HCT116 (cell line): Measurements from ENCODE around the gene TTLL6. TPM values are rescaled to one million over a fixed set of nuclear protein-coding genes. Genes with fewer than 3 reads are reported as not detected.

Experiments
- ATAC-seq: fragments of 200-7000 bp; cut with Tn5 transposase; 2 replicates; pipeline ENCODE4 v1.9.1; 2020; ENCODE audit warnings: mild to moderate bottlenecking, moderate library complexity
- BruUV-seq: library from RNA; stranded (reverse); fragments of 400-500 nt; replicated peaks from 2 replicates; lab custom pipeline; 2021; lab: Mats Ljungman, UMichigan
- CTCF ChIA-PET: fragments of 300-600 bp; sonication (Branson Sonifier 250); formaldehyde crosslinking; loops from one replicate; lab custom pipeline; 2021; ENCODE audit warnings: antibody characterized with exemption; lab: Charles Lee
- POLR2A ChIA-PET: fragments of 300-600, 350-600 bp; sonication (Branson Sonifier 250); formaldehyde crosslinking; loops from one replicate; lab custom pipeline; 2021; ENCODE audit warnings: antibody characterized with exemption; lab: Charles Lee
- RAD21 ChIA-PET, 2 experiments: fragments of 300-600 bp; sonication (Branson Sonifier 250); formaldehyde crosslinking; loops; one replicate each; lab custom pipeline; 2023; ENCODE audit warnings: low total read pairs in 2 of 2; ENCODE audit not compliant: uncharacterized antibody in 2 of 2, unreplicated experiment in 2 of 2, low non-redundant PET in 1 of 2; lab: Charles Lee
- DNase-seq: peaks from one replicate; pipeline ENCODE4 v3.0.0-alpha.2; 2010; ENCODE audit warnings: low read depth, low spot score
- H2AFZ ChIP-seq: fragments of 200-600 bp; shearing (Covaris generic), sonication (generic); 2 replicates; pipeline ENCODE4 v1.6.1; 2017; ENCODE audit warnings: low read depth, mixed run types, mixed read lengths, antibody characterized with exemption, low read length; ENCODE audit not compliant: poor library complexity, severe bottlenecking
- H3K27ac ChIP-seq: 2 replicates; pipeline ENCODE4 v1.5.1; 2012; ENCODE audit warnings: low read depth, low read length
- H3K27me3 ChIP-seq: fragments of 200-600 bp; sonication (generic); 2 replicates; pipeline ENCODE4 v1.6.1; 2016; ENCODE audit warnings: mixed run types, low read length, mixed read lengths; ENCODE audit not compliant: insufficient read depth
- H3K36me3 ChIP-seq, 2 experiments: fragments of 200-500 bp in 1 of 2; fragments of 200-600 bp in 1 of 2; sonication (Bioruptor generic) in 1 of 2; sonication (generic) in 1 of 2; 2 replicates each; pipeline versions ENCODE4 v1.5.1 to v1.6.1; 2014 to 2016; ENCODE audit warnings: low read length in 2 of 2, inconsistent platforms in 1 of 2, mixed read lengths in 1 of 2, mixed run types in 1 of 2; ENCODE audit not compliant: insufficient read depth in 2 of 2, control insufficient read depth in 1 of 2
- H3K4me1 ChIP-seq, 2 experiments: fragments of 200-600 bp in 1 of 2; sonication (generic) in 1 of 2; 2 replicates each; pipeline versions ENCODE4 v1.5.1 to v1.6.1; 2012 to 2017; ENCODE audit warnings: low read length in 2 of 2, inconsistent platforms in 1 of 2, mild to moderate bottlenecking in 1 of 2, mixed read lengths in 1 of 2, mixed run types in 1 of 2, moderate library complexity in 1 of 2; ENCODE audit not compliant: insufficient read depth in 2 of 2, control insufficient read depth in 1 of 2
- H3K4me2 ChIP-seq: fragments of 200-600 bp; sonication (generic); 2 replicates; pipeline ENCODE4 v1.6.1; 2017; ENCODE audit warnings: mixed run types, low read length, mixed read lengths
- H3K4me3 ChIP-seq, 2 experiments: fragments of 200-600 bp in 1 of 2; sonication (generic) in 1 of 2; replicated peaks in 1 of 2; 2 replicates each; pipeline ENCODE4 v1.5.1; 2011 to 2016; ENCODE audit warnings: low read length in 2 of 2, control low read depth in 1 of 2, low read depth in 1 of 2, mild to moderate bottlenecking in 1 of 2, mixed read lengths in 1 of 2, mixed run types in 1 of 2
- H3K79me2 ChIP-seq: fragments of 200-600 bp; sonication (generic); 2 replicates; pipeline ENCODE4 v1.6.1; 2017; ENCODE audit warnings: mild to moderate bottlenecking, mixed run types, low read length, moderate library complexity, mixed read lengths; ENCODE audit not compliant: insufficient read depth
- H3K9ac ChIP-seq: fragments of 200-600 bp; sonication (generic); 2 replicates; pipeline ENCODE4 v1.6.1; 2016; ENCODE audit warnings: low read length, mixed read lengths
- H3K9me2 ChIP-seq: fragments of 200-600 bp; sonication (generic), shearing (Covaris generic); 2 replicates; pipeline ENCODE4 v1.6.1; 2017; ENCODE audit warnings: mixed run types, mild to moderate bottlenecking, moderate library complexity; ENCODE audit not compliant: insufficient read depth
- H3K9me3 ChIP-seq, 2 experiments: fragments of 200-500 bp in 1 of 2; fragments of 200-600 bp in 1 of 2; sonication (Bioruptor generic) in 1 of 2; sonication (generic) in 1 of 2; 2 replicates each; pipeline ENCODE4 v1.6.1; 2014 to 2017; ENCODE audit warnings: low read length in 2 of 2, mixed read lengths in 2 of 2, inconsistent platforms in 1 of 2, low read depth in 1 of 2, mild to moderate bottlenecking in 1 of 2, mixed run types in 1 of 2, moderate library complexity in 1 of 2; ENCODE audit not compliant: control insufficient read depth in 1 of 2, insufficient read depth in 1 of 2
- H4K20me1 ChIP-seq: fragments of 200-600 bp; sonication (generic), shearing (Covaris generic); 2 replicates; pipeline ENCODE4 v1.6.1; 2017; ENCODE audit warnings: mixed run types, mild to moderate bottlenecking, moderate library complexity; ENCODE audit not compliant: insufficient read depth
- ATF3 ChIP-seq: IDR thresholded peaks from 2 replicates; pipeline ENCODE4 v1.6.1; 2012
- CBX3 ChIP-seq: IDR thresholded peaks from 2 replicates; pipeline ENCODE4 v1.6.1; 2012; ENCODE audit warnings: low read depth
- CEBPB ChIP-seq: IDR thresholded peaks from 2 replicates; pipeline ENCODE4 v1.6.1; 2012; ENCODE audit warnings: low read depth
- CTCF ChIP-seq, 3 experiments: fragments of 200-600 bp in 1 of 3; sonication (generic) in 1 of 3; IDR thresholded peaks in 2 of 3; conservative IDR thresholded peaks in 1 of 3; 2 replicates each; pipeline ENCODE4 v1.5.1; 2012 to 2017; ENCODE audit warnings: low read depth in 2 of 3, low read length in 2 of 3, antibody characterized with exemption in 1 of 3, borderline replicate concordance in 1 of 3, control low read depth in 1 of 3, mild to moderate bottlenecking in 1 of 3, mixed read lengths in 1 of 3, mixed run types in 1 of 3, moderate library complexity in 1 of 3; ENCODE audit not compliant: insufficient read depth in 1 of 3
- EGR1 ChIP-seq: IDR thresholded peaks from 2 replicates; pipeline ENCODE4 v1.6.1; 2012; ENCODE audit warnings: low read depth
- ELF1 ChIP-seq: IDR thresholded peaks from 2 replicates; pipeline ENCODE4 v1.6.1; 2012; ENCODE audit warnings: low read depth, borderline replicate concordance
- EZH2 ChIP-seq: fragments of 200-600 bp; sonication (generic); IDR thresholded peaks from 2 replicates; pipeline ENCODE4 v1.6.1; 2017; ENCODE audit warnings: antibody characterized with exemption, mixed run types
- EZH2phosphoT487 ChIP-seq: fragments of 200-600 bp; IDR thresholded peaks from 2 replicates; pipeline ENCODE4 v1.6.1; 2018; ENCODE audit warnings: antibody characterized with exemption, borderline replicate concordance
- FOSL1 ChIP-seq: IDR thresholded peaks from 2 replicates; pipeline ENCODE4 v1.6.1; 2012; ENCODE audit warnings: low read depth
- JUND ChIP-seq: IDR thresholded peaks from 2 replicates; pipeline ENCODE4 v1.6.1; 2012
- MAX ChIP-seq: IDR thresholded peaks from 2 replicates; pipeline ENCODE4 v1.6.1; 2012
- POLR2A ChIP-seq: IDR thresholded peaks from 2 replicates; pipeline ENCODE4 v1.7.0; 2011; ENCODE audit warnings: borderline replicate concordance; ENCODE audit not compliant: insufficient read depth, insufficient read length; ENCODE audit errors: extremely low read depth
- POLR2AphosphoS5 ChIP-seq: IDR thresholded peaks from 2 replicates; pipeline ENCODE4 v1.6.1; 2011; ENCODE audit warnings: mild to moderate bottlenecking, low read depth, low read length, moderate library complexity
- RAD21 ChIP-seq: IDR thresholded peaks from 2 replicates; pipeline ENCODE4 v1.6.1; 2012; ENCODE audit warnings: low read depth, mild to moderate bottlenecking
- SP1 ChIP-seq: IDR thresholded peaks from 2 replicates; pipeline ENCODE4 v1.6.1; 2012; ENCODE audit warnings: low read depth
- SRF ChIP-seq: IDR thresholded peaks from 2 replicates; pipeline ENCODE4 v1.6.1; 2012; ENCODE audit warnings: low read depth
- TCF7L2 ChIP-seq: IDR thresholded peaks from 2 replicates; pipeline ENCODE4 v1.7.0; 2011; ENCODE audit warnings: borderline replicate concordance, inconsistent platforms; ENCODE audit not compliant: insufficient read depth, insufficient read length; ENCODE audit errors: extremely low read depth
- YY1 ChIP-seq: IDR thresholded peaks from 2 replicates; pipeline ENCODE4 v1.6.1; 2011; ENCODE audit warnings: low read length, low read depth, moderate library complexity, mild to moderate bottlenecking; ENCODE audit not compliant: insufficient replicate concordance; ENCODE audit errors: extremely low read depth
- ZBTB33 ChIP-seq: IDR thresholded peaks from 2 replicates; pipeline ENCODE4 v1.6.1; 2011; ENCODE audit warnings: mild to moderate bottlenecking, low read length, moderate library complexity; ENCODE audit not compliant: insufficient replicate concordance; ENCODE audit errors: extremely low read depth
- ZNF274 ChIP-seq: fragments of 200-500 bp; sonication (Bioruptor generic); IDR thresholded peaks from 2 replicates; pipeline ENCODE4 v1.6.1; 2014; ENCODE audit warnings: mild to moderate bottlenecking, low read depth, low read length, inconsistent platforms
- intact Hi-C: fragments of 100-400 bp; cut with micrococcal nuclease; formaldehyde crosslinking; loops from 2 replicates; pipeline ENCODE4 v1.10.0; 2022
- total RNA-seq: library from RNA; stranded (reverse); gene quantifications from one replicate; pipeline ENCODE4 v1.2.1, GENCODE V29; 2021; ENCODE audit not compliant: unreplicated experiment

TTLL6 gene
- total RNA-seq, 1 experiment from 2014 or later = 0.79 TPM

- Histone ChIP-seq H3K4me1 (peaks cover 16 to 22% of the 10 kb centered on the region in 2 experiments), H3K27me3 (no peaks in the 10 kb centered on the region)
- intact Hi-C loops = loop anchor here (10.0 kb wide), 2 partner anchors 644 to 774 kb away; no protein-coding TSS in a partner anchor
- TF ChIP-seq FOSL1 (no peak), ZNF274 (no peak), ATF3 (no peak), SP1 (no peak), CTCF (IDR thresholded peaks at IDR 0.05 in 2 of 3, conservative IDR thresholded peaks at IDR 0.05 in 1 of 3; ENCODE audit: borderline replicate concordance in 1 of 3, insufficient read depth in 1 of 3, low read depth in 2 of 3, low read length in 2 of 3) (no peak), CBX3 (no peak), ZBTB33 (no peak), RAD21 (no peak), YY1 (no peak), SRF (no peak), POLR2A (no peak), JUND (no peak), EZH2 (no peak), EGR1 (no peak), CEBPB (no peak), MAX (no peak), EZH2phosphoT487 (no peak), ELF1 (no peak), POLR2AphosphoS5 (no peak), TCF7L2 (no peak)
- TF ChIP-seq, all 23 proteins: peak for 0
- Histone ChIP-seq H2AFZ (no peak overlapping the region), H3K4me2 (no peak overlapping the region), H3K79me2 (no peaks in the 10 kb centered on the region), H3K9ac (no peak overlapping the region), H3K4me3 (no peak overlapping the region), H4K20me1 (no peaks in the 10 kb centered on the region), H3K9me2 (no peaks in the 10 kb centered on the region), H3K27ac (no peak overlapping the region), H3K9me3 (no peaks in the 10 kb centered on the region), H3K36me3 (no peaks in the 10 kb centered on the region)
- POLR2A ChIA-PET = no interaction called here
- ATAC-seq = no peak
- CTCF ChIA-PET = interaction anchor here (1.0 to 1.8 kb wide), 5 partner anchors 8 to 121 kb away, joined by 5 to 7 read pairs (median 5); no protein-coding TSS in a partner anchor
- no TSS peak for BruUV-seq
- RAD21 ChIA-PET = no interaction called here
- DNase-seq = no peak
Observed at GRCh38 chr17:48799069-48799723, 17.8 kb downstream of the TTLL6 start.
